Right renal pelvis (tissue), 4 donors: ENCODE results near the gene PIK3C3. TPM values are rescaled to one million over a fixed set of nuclear protein-coding genes. Genes with fewer than 3 reads are reported as not detected.
"Not testable (repeated sequence)": the region's sequence is repeated elsewhere in the genome, so short reads cannot be mapped to it uniquely, and the experiment has no call there.

Experiments used
- DNase-seq, 4 donors: peaks; one replicate each; pipeline ENCODE4 v3.0.0-alpha.2; 2013; ENCODE audit warnings: low read depth in 4 of 4, low spot score in 3 of 4, missing footprints in 1 of 4
- polyA plus RNA-seq, 4 donors: library from polyadenylated mRNA; unstranded; fragments of 120-200 nt; gene quantifications; one replicate each; pipeline ENCODE4 v1.2.1, GENCODE V29; 2013; ENCODE audit not compliant: insufficient read length in 4 of 4

The PIK3C3 gene
- polyA plus RNA-seq, 4 donors, result 66.2 to 86.8 (median 78.4) TPM

DNA sequence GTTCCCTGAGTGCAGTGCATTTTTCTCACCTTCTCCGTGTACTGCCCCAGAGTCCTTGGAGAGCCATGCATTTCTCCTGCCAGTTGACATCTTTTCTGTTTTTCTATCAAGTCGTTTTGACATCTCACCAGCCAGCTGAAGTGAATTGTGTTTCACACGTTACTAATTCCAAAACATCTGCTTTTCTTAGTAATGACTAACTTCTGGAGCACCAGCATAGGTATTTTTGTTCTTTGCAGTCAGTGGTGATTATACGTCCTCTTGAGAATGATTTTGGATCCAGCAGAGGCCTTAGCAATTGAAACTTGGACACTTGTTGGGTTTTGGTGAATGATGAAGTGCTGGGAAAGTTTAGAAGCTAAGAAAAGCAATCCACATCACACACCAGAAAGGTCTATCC, 112.5 kb downstream of the PIK3C3 start:
- DNase-seq, result no peak

DNA sequence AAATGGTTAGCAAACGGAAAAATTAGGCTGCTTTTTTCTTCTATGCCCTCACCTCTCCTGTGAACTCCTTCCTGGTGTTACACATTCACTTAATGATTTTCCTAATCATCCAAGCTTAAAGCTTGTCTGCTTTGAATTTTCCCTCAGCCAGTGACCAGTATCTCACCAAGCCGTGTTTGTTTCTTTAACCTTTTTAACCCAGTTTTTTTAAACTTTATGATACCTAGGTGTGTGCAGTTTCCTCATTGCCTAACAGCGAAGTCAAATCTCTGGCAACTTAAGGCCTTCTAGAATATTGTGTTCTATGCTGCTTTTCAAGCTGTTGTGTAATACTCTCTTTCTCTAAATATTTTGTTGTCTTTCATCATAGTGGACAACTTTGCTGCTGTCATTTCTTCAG, 113.0 kb downstream of the PIK3C3 start:
- DNase-seq, result no peak

DNA sequence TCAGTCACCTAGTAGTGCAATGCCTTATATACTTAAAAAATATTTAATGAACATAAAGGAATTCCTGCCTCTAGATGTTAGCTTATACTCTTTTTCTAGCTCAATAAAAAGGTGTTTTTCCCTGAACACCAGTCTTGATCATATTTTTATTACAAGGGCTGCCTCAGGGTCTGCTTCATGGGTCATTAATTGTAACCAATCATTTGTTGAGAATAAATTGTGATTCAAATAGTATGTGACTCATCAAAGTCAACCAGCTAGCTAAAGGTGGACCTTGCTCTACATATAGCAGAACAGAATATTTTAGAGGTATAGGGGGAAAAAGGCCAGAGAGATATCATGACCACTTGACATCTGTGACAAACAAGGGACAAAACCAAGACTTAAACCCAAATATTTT, 114.0 kb downstream of the PIK3C3 start:
- no peak for DNase-seq

DNA sequence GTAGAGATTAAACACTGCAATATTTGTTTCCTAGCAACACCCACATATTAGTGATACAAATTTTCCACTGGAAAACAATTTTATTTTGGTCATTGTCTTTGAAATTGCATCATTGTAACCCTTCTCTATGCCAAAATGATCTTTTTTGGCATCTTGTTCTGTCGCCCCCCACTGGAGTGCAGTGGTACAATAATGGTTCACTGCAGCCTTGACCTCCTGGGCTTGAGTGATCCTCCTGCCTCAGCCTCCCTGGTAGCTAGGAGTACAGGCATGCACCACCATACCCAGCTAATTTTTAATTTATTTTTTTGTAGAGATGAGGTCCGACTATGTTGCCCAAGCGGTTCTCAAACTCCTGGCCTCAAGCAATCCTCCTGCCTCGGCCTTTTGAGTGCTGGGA, 117.4 kb downstream of the PIK3C3 start:
- no peak for DNase-seq

DNA sequence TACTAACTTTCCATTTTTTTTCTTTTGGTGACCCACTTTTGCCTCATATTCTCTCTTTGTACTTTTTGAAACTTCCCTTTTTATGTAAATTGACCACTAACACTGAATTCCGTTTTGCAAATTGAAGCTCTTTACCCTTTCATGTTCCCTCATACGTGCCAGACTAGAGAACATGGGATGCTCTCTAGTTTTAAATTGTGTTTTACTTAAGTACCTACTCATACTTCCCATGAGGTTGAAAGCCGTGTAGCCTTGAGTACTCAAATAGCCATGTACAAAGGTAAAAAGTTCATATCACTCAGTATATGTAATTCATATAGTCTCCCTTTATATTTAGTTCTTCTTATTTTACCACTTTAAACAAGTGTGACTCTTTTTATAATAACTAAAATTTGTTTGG, 119.7 kb downstream of the PIK3C3 start:
- DNase-seq, result no peak

DNA sequence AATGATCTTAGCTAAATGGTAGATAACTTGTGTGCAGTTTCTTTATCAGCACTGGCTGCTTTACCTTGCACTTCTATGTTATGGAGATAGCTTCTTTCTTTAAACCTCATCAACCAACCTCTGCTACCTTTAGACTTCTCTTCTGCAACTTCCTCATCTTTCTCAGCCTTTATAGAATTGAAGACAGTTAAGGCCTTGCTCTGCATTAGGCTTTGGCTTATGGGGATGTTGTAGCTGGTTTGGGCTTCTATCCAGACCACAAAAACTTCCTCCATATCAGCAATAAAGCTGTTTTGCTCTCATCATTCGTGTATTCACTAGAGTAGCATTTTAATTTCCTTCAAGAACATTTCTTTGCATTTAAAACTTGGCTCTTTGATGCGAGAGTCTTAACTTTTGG, 123.7 kb downstream of the PIK3C3 start:
- DNase-seq, result no peak

DNA sequence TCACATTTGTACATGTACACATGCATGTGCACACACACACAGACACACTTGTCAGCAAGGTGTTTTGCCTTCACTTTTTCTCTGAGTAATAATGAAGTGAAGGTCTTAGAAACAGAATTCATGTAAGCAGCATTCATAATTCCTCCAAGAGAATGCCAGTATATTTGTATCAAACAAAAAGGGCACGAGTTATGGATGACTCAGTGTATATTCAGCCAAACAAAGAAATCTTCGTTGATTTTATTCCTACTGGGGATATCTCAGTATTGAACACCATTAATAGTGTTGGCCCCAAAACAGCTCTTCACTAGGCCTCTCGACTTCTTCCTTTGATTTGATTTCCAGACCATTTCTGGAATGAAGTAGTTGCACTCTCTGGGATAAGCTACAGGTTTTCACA, 125.3 kb downstream of the PIK3C3 start:
- DNase-seq, result no peak

DNA sequence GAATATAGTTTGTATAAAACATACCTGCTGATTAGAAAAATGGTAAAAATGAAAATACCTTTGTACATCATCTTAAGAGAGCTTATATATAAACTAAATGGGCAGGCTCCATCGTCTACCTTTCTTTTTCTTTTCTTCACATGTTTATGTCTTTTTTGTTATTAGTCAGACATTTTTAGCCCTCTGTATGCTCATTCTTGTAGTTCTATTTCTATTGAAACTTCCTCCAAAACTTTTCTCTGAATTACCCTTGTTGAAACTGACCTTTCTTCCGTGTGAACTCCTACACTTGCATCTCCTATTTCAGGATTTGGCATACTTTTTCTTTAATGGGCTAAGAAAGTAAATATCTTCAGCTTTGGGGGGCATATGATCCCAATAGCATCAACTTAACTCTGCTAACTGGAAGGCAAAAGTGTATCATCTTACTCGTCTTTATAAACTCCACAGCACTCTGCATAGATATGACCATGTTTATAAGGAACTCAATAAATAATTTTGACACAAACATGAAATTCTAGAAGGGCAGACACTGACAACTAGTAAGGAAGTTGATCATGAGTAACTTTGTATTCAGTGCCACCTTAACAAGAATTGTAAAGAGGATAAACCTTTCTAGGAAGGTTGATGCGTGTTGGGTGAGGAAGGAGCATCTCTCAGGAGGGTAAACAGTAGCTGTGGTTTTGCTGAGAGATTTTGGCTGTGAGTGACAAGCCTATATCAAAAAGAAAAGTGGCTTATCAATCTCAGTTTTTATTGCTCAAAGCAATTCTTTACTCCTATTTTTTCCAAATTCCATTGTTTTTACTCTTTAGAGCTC, 127.6 kb downstream of the PIK3C3 start:
- no peak for DNase-seq

DNA sequence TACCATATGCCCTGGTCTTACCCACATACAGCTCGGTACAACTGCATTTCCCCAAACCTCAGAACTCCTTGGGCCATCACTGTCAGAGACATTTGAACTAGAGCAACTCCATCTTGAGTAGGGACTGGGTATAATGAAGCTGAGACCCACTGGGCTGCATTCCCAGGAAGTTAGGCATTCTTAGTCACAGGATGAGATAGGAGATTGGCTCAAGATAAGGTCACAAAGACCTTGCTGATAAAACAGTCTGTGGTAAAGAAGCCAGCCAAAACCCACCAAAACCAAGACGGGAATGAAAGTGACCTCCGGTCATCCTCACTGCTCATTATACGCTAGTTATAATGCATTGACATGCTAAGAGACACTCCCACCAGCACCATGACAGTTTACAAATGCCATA, 131.3 kb downstream of the PIK3C3 start:
- no peak for DNase-seq

DNA sequence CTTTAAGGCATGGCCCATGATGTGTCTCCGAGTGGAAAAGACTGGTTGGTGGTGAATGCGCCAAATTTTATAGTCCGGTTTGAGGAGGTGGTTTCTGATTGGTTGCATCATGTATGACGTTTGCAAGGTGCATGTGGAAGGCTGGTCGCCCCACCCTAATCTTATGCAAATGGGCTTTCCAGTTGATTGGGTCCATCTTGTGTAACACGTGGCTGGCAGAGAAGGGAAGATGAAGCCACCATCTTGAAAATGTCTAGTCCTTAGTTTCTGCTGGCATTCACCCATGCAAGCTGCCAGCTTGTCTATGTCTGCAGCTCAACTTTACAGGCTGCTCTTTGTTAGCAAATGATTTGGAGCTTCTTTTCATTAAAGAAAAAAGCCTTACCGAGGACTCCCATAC, 132.2 kb downstream of the PIK3C3 start:
- DNase-seq, result no peak

DNA sequence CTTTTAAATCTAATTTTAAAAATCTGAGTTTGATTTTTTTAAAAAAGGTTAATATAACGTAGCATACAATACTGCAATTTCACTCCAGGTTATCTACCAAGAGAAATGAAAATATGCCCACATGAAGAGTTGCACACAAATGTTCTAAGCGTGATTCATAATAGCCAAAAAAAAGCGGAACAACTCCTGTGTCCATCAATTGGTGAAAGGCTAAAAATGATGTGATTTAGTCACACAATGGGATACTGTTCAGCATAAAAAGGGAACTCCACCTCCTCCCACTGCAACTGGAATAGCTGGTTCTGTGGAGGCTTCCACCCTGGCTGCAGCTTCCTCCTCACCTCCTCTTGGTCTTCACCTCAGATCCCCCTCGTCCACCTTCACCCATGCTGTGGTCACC, 132.8 kb downstream of the PIK3C3 start:
- DNase-seq, result no peak

DNA sequence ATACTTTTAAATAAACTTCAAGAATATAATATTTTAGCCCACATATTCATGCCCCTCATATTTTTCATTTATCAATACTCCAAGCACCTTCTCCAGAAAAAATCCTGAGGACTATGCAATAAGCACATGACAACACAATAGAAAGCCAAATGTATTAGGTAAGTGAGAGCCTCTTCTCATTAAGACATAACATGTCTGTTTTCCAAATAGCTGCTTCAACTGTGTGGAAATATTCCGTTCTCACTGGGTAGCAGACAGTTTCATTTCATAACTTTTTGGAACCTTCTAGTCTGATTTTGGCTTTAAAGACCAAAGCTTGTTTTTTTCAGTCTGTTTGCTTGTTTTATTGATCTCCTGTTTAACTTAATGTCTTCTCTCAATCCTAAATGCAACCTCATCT, 137.8 kb downstream of the PIK3C3 start:
- no peak for DNase-seq

DNA sequence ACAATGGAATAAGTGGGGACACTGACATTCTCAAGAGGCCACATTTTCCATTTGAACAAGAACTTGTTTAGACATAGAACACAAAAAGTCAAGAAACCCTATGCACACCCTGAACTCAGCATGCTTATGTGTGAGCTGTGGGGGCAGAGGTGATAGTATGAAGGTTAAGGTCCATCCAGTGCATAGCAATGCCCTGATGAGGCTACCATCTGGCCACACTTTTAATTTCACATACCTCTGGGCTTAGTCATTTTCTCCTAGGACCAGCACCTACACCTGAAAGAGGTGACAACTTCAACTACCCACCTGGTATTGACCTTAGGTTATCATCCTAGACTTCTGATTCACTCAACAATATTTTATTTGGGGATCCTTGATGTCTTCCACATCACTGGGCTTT, 139.8 kb downstream of the PIK3C3 start:
- DNase-seq, result no peak

DNA sequence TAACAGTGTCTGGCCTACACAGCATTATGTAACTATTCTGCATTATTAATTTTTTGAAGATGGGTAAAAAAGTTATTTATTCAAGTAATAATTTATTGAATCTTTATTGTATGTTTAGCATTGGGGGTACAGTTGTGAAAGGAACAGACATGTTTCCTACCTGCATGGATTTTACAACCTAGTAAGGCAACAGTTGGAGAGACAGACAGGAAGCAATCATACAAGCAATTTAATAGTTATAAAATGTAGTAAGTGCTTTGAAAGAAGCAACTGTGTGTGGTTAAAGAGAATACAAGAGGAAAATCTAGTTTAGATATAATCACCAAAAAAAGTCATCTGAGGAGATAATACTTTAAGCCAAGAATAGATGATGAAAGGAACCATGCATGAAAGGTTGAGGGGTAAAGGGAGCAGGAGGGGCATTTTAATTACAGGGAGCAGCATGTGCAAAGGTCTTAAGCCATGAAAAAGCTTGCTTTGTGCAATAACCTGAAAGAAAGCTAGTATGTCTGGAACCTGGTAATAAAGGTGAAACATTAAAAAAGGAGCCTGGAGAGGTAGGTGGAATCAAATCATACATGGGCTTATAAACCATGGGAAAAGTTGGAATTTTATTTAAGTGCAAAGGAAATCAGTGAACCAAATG, 140.8 kb downstream of the PIK3C3 start:
- DNase-seq, result no peak

DNA sequence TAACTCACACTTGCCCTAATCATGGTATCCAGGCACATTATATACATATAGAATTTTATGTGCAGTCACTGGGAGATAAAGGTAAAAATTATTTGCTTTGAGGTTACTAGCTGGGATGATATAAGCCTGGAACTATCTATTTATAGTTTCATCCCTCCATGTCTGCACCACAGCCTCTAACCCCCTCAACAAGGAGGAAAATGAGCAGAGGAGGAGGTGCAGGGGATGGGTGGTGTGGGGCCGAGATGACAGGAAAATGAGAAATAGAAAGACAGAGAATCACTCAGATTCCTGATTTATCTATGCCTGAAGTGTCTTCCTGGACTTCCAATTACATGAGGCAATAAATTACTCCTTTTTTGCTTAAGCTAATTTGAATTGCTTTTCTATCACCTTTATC, 145.2 kb downstream of the PIK3C3 start:
- DNase-seq, result no peak

DNA sequence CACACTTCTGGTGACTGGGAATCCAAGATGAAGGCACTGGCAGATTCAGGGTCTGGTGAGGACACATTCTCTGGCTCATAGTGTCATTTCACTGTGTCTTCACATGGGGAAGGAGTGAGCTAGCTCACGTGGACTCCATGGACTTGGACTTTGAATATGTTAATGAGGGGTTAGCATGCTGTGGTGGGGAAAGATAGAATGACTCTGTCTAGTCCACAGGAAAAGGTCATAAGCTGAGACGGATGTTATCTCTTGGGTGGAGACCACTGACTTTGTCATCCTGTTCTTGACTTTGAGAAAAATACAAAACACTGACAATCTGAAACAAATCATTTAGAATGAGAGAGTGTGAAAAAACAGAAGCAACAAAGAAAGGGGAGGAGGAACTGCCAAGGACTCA, 145.9 kb downstream of the PIK3C3 start:
- DNase-seq, result no peak

DNA sequence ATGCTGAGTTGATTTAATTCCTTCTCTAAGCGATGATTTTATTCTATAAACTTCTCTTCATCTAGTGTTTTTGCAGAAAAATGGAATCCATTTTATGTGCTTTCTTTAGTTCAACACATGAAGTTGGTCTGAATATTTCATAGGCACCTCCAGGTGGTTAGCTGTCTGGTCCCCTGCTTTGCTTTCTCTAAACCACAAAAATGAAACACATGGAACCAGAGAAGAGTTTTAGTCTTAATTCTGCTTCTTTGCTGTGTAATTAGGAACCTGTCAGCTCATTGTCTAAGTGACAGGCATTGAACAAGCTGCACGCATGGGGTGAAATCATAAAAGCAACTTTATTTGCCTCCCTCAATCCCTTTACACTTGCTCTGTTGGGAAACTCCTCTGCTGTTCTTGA, 150.4 kb downstream of the PIK3C3 start:
- DNase-seq, result no peak

DNA sequence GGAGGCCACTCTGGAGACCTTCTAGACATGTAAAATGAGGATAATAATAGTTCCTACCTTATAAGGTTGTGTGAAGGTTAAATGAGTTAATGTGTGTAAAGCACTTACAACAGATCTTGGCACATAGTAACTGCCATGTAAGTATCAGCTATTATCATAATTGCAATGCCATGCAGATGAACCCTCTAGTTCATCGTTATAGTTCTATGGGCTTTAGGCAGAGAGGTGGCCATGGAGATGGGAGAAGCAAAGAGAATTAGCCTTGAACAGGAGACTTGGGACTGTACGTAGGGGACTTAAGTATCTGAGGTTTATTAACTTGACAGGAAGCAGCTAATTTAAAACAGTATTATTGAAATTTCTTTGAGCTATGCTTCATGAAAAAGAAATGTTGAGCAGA, 151.8 kb downstream of the PIK3C3 start:
- no peak for DNase-seq

DNA sequence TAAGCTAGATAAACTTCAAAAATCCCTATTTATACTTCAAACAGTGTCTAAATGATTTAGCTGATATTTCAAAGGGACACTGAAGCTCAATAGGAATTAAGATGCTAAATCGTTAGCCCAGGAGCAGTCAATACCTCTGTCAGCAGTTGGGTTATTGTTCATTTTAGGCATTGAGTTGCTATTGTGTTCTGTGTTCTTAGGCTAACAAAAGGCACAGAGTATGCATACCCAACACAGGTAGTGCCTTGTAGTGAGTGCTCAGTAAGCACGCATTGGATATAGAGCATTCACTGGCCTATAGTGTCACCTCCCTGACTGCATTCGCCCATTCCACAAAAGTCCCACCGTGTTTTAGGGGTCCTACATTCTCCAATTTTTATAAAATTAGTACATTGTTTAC, 152.3 kb downstream of the PIK3C3 start:
- no peak for DNase-seq

DNA sequence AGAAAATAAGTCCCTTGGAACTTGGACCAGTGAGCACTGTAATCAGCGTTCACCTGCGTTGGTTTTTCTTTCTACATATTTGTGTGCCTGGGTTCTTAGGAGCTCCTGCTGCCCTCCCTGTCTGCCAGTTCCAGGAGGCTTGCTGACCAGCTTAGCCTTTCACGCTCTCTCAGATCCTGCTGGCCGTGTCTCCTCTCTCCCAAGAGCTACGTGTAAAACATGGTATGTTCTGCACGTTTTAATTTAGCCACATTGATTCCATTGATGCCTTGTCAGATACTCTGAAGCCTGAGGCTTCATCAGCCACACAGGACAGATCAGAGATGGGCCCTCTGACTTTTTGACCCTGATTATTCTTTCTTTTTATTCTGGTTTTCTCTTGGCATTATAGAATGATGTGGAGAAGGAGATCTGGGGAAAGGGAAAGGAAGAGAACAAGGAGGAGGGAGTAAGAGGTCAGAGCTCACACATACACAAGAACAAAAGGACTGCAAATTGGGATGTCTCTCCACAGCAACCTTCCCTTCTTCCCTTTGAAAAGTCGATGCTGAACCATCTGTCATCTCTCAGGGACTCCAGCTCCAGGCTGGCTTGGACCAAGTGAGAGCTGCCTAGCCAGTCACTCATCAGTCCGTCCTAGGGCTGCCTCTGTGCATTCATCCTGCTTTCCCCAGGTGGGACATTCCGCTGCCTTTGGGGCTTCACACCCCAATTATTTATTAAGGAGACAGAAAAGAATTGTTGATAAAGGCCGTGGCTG, 152.8 kb downstream of the PIK3C3 start:
- DNase-seq, result no peak

DNA sequence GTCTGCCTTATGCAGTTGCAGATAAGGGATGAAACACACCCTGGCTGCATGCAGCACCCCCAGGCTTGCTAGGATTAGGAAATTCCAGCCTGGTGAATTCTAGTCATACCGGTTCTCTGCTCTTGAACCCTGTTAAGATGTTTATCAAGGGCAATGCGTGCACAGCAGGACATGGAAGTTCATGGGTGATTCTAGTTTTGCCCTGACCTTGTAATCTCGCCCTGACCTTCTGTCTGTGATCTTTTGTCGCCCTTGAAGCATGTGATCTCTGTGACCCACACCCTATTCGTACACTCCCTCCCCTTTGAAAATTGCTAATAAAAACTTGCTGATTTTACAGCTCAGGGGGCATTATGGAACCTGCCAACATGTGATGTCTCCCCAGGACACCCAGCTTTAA, 157.1 kb downstream of the PIK3C3 start:
- DNase-seq, result not testable (repeated sequence)
